Fibroblast of the conjunctiva (primary cell): ENCODE data around the gene SOBP.

ENCODE experiments used
- DNase-seq: peaks from one replicate; pipeline ENCODE4 v3.0.0-alpha.2; 2010; ENCODE audit warnings: low read depth

Gene SOBP

GRCh38 chr6:107658920-107659865 is 169.3 kb downstream of the SOBP start:
- no peak for DNase-seq

- no peak for DNase-seq
Measured at GRCh38 chr6:107660839-107661238, 170.9 kb downstream of the SOBP start.

- DNase-seq: no peak
Measured at GRCh38 chr6:107661291-107661690, 171.4 kb downstream of the SOBP start.

GRCh38 chr6:107662333-107662732 is 172.4 kb downstream of the SOBP start:
- DNase-seq: no peak

GRCh38 chr6:107663308-107663707 is 173.4 kb downstream of the SOBP start:
- no peak for DNase-seq

GRCh38 chr6:107665382-107665781 is 175.5 kb downstream of the SOBP start:
- DNase-seq: no peak

- DNase-seq: no peak
Measured at GRCh38 chr6:107666084-107666980, 176.4 kb downstream of the SOBP start.

GRCh38 chr6:107666981-107667601 is 177.2 kb downstream of the SOBP start:
- no peak for DNase-seq

- DNase-seq: no peak
Measured at GRCh38 chr6:107667790-107668189, 177.9 kb downstream of the SOBP start.

- DNase-seq: no peak
Measured at GRCh38 chr6:107668743-107669474, 179.0 kb downstream of the SOBP start.

GRCh38 chr6:107670792-107671199 is 180.9 kb downstream of the SOBP start:
- no peak for DNase-seq

GRCh38 chr6:107673076-107673494 is 183.2 kb downstream of the SOBP start:
- no peak for DNase-seq

GRCh38 chr6:107674995-107675738 is 185.2 kb downstream of the SOBP start:
- DNase-seq: peak; percentile 85

GRCh38 chr6:107676042-107676441 is 186.1 kb downstream of the SOBP start:
- no peak for DNase-seq

GRCh38 chr6:107677399-107677798 is 187.5 kb downstream of the SOBP start:
- no peak for DNase-seq

GRCh38 chr6:107679457-107679856 is 189.5 kb downstream of the SOBP start:
- peak; percentile 55 for DNase-seq

- DNase-seq: no peak
Measured at GRCh38 chr6:107682721-107683120, 192.8 kb downstream of the SOBP start.

GRCh38 chr6:107683183-107683582 is 193.3 kb downstream of the SOBP start:
- no peak for DNase-seq

- DNase-seq: no peak
Measured at GRCh38 chr6:107684996-107685395, 195.1 kb downstream of the SOBP start.

GRCh38 chr6:107689190-107689589 is 199.3 kb downstream of the SOBP start:
- DNase-seq: no peak
